GM23338 (cell line): Measurements from ENCODE around the gene CD1D. TPM values are rescaled to one million over a fixed set of nuclear protein-coding genes. Genes with fewer than 3 reads are reported as not detected.

Source experiments
- ATAC-seq: fragments of 200-7000 bp; cut with Tn5 transposase; 3 replicates; pipeline ENCODE4 v1.9.1; 2020
- DNase-seq: peaks from one replicate; pipeline ENCODE4 v3.0.0-alpha.2; 2015; ENCODE audit warnings: low spot score
- H2AFZ ChIP-seq: fragments of 200-600 bp; sonication (generic); 2 replicates; pipeline ENCODE4 v1.8.0; 2016; ENCODE audit warnings: antibody characterized with exemption, mild to moderate bottlenecking, moderate library complexity
- H3F3A ChIP-seq: fragments of 200-600 bp; sonication (generic); replicated peaks from 2 replicates; pipeline ENCODE4 v1.8.0; 2017; ENCODE audit warnings: antibody characterized with exemption, mixed run types, low read depth
- H3K27ac ChIP-seq: fragments of 200-600 bp; sonication (generic); 2 replicates; pipeline ENCODE4 v1.6.1; 2016; ENCODE audit warnings: low read depth
- H3K27me3 ChIP-seq: fragments of 200-600 bp; sonication (generic); 2 replicates; pipeline ENCODE4 v1.8.0; 2016; ENCODE audit warnings: mild to moderate bottlenecking, mixed run types, moderate library complexity; ENCODE audit not compliant: insufficient read depth
- H3K36me3 ChIP-seq: fragments of 200-600 bp; sonication (generic); 2 replicates; pipeline ENCODE4 v1.8.0; 2016; ENCODE audit warnings: mild to moderate bottlenecking; ENCODE audit not compliant: insufficient read depth
- H3K4me1 ChIP-seq: fragments of 200-600 bp; sonication (generic); 2 replicates; pipeline ENCODE4 v1.8.0; 2016; ENCODE audit warnings: mild to moderate bottlenecking, moderate library complexity; ENCODE audit not compliant: insufficient read depth
- H3K4me2 ChIP-seq: fragments of 200-600 bp; sonication (generic); 2 replicates; pipeline ENCODE4 v1.7.1; 2017; ENCODE audit warnings: mixed run types
- H3K4me3 ChIP-seq: fragments of 200-600 bp; sonication (generic); 2 replicates; pipeline ENCODE4 v1.6.1; 2016; ENCODE audit warnings: mixed run types
- H3K79me2 ChIP-seq: fragments of 200-600 bp; sonication (generic); replicated peaks from 2 replicates; pipeline ENCODE4 v1.8.0; 2017; ENCODE audit warnings: mild to moderate bottlenecking; ENCODE audit not compliant: insufficient read depth
- H3K9me2 ChIP-seq: fragments of 200-600 bp; sonication (generic); 2 replicates; pipeline ENCODE4 v1.8.0; 2017; ENCODE audit not compliant: insufficient read depth
- H4K20me1 ChIP-seq: fragments of 200-600 bp; sonication (generic); replicated peaks from 2 replicates; pipeline ENCODE4 v1.8.0; 2017; ENCODE audit warnings: mild to moderate bottlenecking; ENCODE audit not compliant: insufficient read depth
- H3K27ac Mint-ChIP-seq: 2 replicates; pipeline ENCODE4 v1.8.0; 2020; ENCODE audit warnings: inconsistent platforms, mild to moderate bottlenecking, moderate library complexity, mixed read lengths
- H3K27me3 Mint-ChIP-seq: 3 replicates; pipeline ENCODE4 v1.8.0; 2022; ENCODE audit warnings: low read depth, mild to moderate bottlenecking, moderate library complexity, mixed read lengths, inconsistent platforms; ENCODE audit not compliant: insufficient read depth, poor library complexity
- H3K36me3 Mint-ChIP-seq: 3 replicates; pipeline ENCODE4 v1.8.0; 2021; ENCODE audit warnings: low read depth, mild to moderate bottlenecking, inconsistent platforms, moderate library complexity, mixed read lengths
- H3K4me1 Mint-ChIP-seq: 3 replicates; pipeline ENCODE4 v1.8.0; 2020; ENCODE audit warnings: mild to moderate bottlenecking, inconsistent platforms, mixed read lengths
- H3K4me3 Mint-ChIP-seq: 3 replicates; pipeline ENCODE4 v1.8.0; 2021; ENCODE audit warnings: moderate library complexity, mild to moderate bottlenecking, inconsistent platforms, mixed read lengths
- H3K9me3 Mint-ChIP-seq: 3 replicates; pipeline ENCODE4 v1.8.0; 2020; ENCODE audit warnings: moderate library complexity, mild to moderate bottlenecking, inconsistent platforms, mixed read lengths
- CREB1 ChIP-seq: fragments of 250-450 bp; sonication (Bioruptor Pico); IDR thresholded peaks from 2 replicates; pipeline ENCODE4 v1.5.0; 2020; ENCODE audit warnings: low read depth, mild to moderate bottlenecking, moderate library complexity
- EZH2 ChIP-seq: fragments of 200-600 bp; sonication (generic); IDR thresholded peaks from one replicate; pipeline ENCODE4 v1.8.0; 2017; ENCODE audit warnings: antibody characterized with exemption, mild to moderate bottlenecking, low read depth; ENCODE audit not compliant: unreplicated experiment
- EZH2phosphoT487 ChIP-seq: fragments of 200-600 bp; sonication (generic); IDR thresholded peaks from one replicate; pipeline ENCODE4 v1.8.1; 2018; ENCODE audit warnings: antibody characterized with exemption; ENCODE audit not compliant: unreplicated experiment
- JUNB ChIP-seq: IDR thresholded peaks from one replicate; pipeline ENCODE4 v1.6.1; 2016; ENCODE audit warnings: antibody characterized with exemption; ENCODE audit not compliant: unreplicated experiment
- NANOG ChIP-seq: IDR thresholded peaks from 2 replicates; pipeline ENCODE4 v1.6.1; 2016; ENCODE audit warnings: antibody characterized with exemption, borderline replicate concordance
- POLR2AphosphoS5 ChIP-seq: IDR thresholded peaks from 2 replicates; pipeline ENCODE4 v1.6.1; 2016; ENCODE audit warnings: antibody characterized with exemption, low read depth
- STAT1 ChIP-seq: IDR thresholded peaks from one replicate; pipeline ENCODE4 v1.6.1; 2016; ENCODE audit warnings: antibody characterized with exemption; ENCODE audit not compliant: unreplicated experiment
- ZNF114 ChIP-seq: fragments of 250-450 bp; sonication (Bioruptor Pico); IDR thresholded peaks from 2 replicates; pipeline ENCODE4 v1.5.0; 2020; ENCODE audit warnings: mild to moderate bottlenecking, moderate library complexity
- ZNF331 ChIP-seq: fragments of 250-450 bp; sonication (Bioruptor Pico); IDR thresholded peaks from 2 replicates; pipeline ENCODE4 v1.5.0; 2020; ENCODE audit warnings: low read depth, mild to moderate bottlenecking, moderate library complexity
- polyA plus RNA-seq: library from polyadenylated mRNA; unstranded; fragments of >200 nt; fragmentation: Nextera tagmentation; extraction: Ambion mirVana; gene quantifications from 2 replicates; pipeline ENCODE4 v1.2.1, GENCODE V29; 2016
- total RNA-seq: library from RNA; depleted of rRNA; stranded (reverse); fragments of >200 nt; shearing (Covaris generic); gene quantifications from 2 replicates; pipeline ENCODE4 v1.2.3, GENCODE V29; 2014
- TF ChIP-seq, protein P1 (sequence below): IDR thresholded peaks from 2 replicates; pipeline ENCODE4 v1.6.1; 2016; ENCODE audit warnings: antibody characterized with exemption
- TF ChIP-seq, protein P2 (sequence below), 2 experiments: fragments of 200-600 bp in 1 of 2; sonication (generic) in 1 of 2; conservative IDR thresholded peaks; 2 replicates each; pipeline versions ENCODE4 v1.5.1 to v1.6.1; 2016 to 2017; ENCODE audit warnings: antibody characterized with exemption in 2 of 2, low read depth in 2 of 2, mild to moderate bottlenecking in 2 of 2, moderate library complexity in 1 of 2
- TF ChIP-seq, protein P3 (sequence below): fragments of 250-450 bp; sonication (Bioruptor Pico); IDR thresholded peaks from 2 replicates; pipeline ENCODE4 v1.5.0; 2020; ENCODE audit warnings: mild to moderate bottlenecking, moderate library complexity

The CD1D gene
- total and polyA plus RNA-seq, 2 experiments from 2014 or later, result 1.5 to 2.7 TPM

DNA sequence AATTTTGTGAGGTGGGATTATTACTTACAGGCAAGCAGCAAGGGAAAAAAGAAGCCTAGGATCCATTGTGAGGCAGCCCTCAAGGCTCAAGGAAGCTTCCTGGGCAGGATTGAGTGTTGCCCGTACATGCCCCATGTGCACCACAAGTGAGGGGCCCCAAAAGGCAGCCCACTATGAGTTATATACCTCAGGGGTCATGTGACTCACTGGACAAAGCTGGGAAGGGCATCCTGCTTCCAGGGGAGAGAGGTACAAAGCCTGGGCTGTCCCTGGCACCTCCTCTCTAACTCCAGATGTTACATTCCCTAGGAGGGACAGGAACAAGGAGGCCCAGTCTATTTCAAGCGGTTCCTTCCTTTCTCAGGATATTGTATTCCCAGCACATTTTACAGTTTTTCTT is 34.0 kb upstream of the CD1D start:
- Mint-ChIP-seq H3K4me3 (no peak overlapping the region), H3K27me3 (peaks cover 7% of the 10 kb centered on the region), H3K27ac (no peak overlapping the region), H3K9me3 (no peaks in the 10 kb centered on the region; the same call in 2 of the 3 replicates), H3K36me3 (no peaks in the 10 kb centered on the region), H3K4me1 (no peaks in the 10 kb centered on the region; the same call in 2 of the 3 replicates)
- Histone ChIP-seq H3K36me3 (no peaks in the 10 kb centered on the region), H3K4me2 (no peak overlapping the region), H3K79me2 (no peaks in the 10 kb centered on the region), H3F3A (no peaks in the 10 kb centered on the region), H4K20me1 (no peaks in the 10 kb centered on the region), H3K27ac (no peak overlapping the region), H3K4me1 (no peaks in the 10 kb centered on the region), H3K9me2 (peaks cover 26% of the 10 kb centered on the region), H3K27me3 (peaks cover 18% of the 10 kb centered on the region; the same call in 1 of the 2 replicates), H3K4me3 (no peak overlapping the region), H2AFZ (no peak overlapping the region)
- DNase-seq (no peak), ATAC-seq (no peak)
- TF ChIP-seq STAT1 (no peak), JUNB (no peak), CREB1 (no peak), EZH2 (no peak), ZNF331 (no peak), POLR2AphosphoS5 (no peak), ZNF114 (CRISPR knock-in tag) (no peak), NANOG (no peak), EZH2phosphoT487 (no peak)
- TF ChIP-seq, protein P1, sequence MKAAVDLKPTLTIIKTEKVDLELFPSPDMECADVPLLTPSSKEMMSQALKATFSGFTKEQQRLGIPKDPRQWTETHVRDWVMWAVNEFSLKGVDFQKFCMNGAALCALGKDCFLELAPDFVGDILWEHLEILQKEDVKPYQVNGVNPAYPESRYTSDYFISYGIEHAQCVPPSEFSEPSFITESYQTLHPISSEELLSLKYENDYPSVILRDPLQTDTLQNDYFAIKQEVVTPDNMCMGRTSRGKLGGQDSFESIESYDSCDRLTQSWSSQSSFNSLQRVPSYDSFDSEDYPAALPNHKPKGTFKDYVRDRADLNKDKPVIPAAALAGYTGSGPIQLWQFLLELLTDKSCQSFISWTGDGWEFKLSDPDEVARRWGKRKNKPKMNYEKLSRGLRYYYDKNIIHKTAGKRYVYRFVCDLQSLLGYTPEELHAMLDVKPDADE, result no peak
- TF ChIP-seq, protein P2, sequence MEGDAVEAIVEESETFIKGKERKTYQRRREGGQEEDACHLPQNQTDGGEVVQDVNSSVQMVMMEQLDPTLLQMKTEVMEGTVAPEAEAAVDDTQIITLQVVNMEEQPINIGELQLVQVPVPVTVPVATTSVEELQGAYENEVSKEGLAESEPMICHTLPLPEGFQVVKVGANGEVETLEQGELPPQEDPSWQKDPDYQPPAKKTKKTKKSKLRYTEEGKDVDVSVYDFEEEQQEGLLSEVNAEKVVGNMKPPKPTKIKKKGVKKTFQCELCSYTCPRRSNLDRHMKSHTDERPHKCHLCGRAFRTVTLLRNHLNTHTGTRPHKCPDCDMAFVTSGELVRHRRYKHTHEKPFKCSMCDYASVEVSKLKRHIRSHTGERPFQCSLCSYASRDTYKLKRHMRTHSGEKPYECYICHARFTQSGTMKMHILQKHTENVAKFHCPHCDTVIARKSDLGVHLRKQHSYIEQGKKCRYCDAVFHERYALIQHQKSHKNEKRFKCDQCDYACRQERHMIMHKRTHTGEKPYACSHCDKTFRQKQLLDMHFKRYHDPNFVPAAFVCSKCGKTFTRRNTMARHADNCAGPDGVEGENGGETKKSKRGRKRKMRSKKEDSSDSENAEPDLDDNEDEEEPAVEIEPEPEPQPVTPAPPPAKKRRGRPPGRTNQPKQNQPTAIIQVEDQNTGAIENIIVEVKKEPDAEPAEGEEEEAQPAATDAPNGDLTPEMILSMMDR (conservative IDR thresholded peaks at IDR 0.05; ENCODE audit: low read depth in 2 of 2), result no peak
- TF ChIP-seq, protein P3, sequence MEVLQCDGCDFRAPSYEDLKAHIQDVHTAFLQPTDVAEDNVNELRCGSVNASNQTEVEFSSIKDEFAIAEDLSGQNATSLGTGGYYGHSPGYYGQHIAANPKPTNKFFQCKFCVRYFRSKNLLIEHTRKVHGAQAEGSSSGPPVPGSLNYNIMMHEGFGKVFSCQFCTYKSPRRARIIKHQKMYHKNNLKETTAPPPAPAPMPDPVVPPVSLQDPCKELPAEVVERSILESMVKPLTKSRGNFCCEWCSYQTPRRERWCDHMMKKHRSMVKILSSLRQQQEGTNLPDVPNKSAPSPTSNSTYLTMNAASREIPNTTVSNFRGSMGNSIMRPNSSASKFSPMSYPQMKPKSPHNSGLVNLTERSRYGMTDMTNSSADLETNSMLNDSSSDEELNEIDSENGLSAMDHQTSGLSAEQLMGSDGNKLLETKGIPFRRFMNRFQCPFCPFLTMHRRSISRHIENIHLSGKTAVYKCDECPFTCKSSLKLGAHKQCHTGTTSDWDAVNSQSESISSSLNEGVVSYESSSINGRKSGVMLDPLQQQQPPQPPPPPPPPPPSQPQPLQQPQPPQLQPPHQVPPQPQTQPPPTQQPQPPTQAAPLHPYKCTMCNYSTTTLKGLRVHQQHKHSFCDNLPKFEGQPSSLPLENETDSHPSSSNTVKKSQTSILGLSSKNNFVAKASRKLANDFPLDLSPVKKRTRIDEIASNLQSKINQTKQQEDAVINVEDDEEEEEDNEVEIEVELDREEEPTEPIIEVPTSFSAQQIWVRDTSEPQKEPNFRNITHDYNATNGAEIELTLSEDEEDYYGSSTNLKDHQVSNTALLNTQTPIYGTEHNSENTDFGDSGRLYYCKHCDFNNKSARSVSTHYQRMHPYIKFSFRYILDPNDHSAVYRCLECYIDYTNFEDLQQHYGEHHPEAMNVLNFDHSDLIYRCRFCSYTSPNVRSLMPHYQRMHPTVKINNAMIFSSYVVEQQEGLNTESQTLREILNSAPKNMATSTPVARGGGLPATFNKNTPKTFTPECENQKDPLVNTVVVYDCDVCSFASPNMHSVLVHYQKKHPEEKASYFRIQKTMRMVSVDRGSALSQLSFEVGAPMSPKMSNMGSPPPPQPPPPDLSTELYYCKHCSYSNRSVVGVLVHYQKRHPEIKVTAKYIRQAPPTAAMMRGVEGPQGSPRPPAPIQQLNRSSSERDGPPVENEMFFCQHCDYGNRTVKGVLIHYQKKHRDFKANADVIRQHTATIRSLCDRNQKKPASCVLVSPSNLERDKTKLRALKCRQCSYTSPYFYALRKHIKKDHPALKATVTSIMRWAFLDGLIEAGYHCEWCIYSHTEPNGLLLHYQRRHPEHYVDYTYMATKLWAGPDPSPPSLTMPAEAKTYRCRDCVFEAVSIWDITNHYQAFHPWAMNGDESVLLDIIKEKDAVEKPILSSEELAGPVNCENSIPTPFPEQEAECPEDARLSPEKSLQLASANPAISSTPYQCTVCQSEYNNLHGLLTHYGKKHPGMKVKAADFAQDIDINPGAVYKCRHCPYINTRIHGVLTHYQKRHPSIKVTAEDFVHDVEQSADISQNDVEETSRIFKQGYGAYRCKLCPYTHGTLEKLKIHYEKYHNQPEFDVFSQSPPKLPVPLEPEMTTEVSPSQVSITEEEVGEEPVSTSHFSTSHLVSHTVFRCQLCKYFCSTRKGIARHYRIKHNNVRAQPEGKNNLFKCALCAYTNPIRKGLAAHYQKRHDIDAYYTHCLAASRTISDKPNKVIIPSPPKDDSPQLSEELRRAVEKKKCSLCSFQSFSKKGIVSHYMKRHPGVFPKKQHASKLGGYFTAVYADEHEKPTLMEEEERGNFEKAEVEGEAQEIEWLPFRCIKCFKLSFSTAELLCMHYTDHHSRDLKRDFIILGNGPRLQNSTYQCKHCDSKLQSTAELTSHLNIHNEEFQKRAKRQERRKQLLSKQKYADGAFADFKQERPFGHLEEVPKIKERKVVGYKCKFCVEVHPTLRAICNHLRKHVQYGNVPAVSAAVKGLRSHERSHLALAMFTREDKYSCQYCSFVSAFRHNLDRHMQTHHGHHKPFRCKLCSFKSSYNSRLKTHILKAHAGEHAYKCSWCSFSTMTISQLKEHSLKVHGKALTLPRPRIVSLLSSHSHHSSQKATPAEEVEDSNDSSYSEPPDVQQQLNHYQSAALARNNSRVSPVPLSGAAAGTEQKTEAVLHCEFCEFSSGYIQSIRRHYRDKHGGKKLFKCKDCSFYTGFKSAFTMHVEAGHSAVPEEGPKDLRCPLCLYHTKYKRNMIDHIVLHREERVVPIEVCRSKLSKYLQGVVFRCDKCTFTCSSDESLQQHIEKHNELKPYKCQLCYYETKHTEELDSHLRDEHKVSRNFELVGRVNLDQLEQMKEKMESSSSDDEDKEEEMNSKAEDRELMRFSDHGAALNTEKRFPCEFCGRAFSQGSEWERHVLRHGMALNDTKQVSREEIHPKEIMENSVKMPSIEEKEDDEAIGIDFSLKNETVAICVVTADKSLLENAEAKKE (CRISPR knock-in tag), result no peak
